Subcutaneous adipose tissue (tissue), 4 donors: ENCODE measurements around the gene FRA10AC1. TPM values are rescaled to one million over a fixed set of nuclear protein-coding genes. Genes with fewer than 3 reads are reported as not detected.

Experiments
- total RNA-seq, 4 donors: library from RNA; depleted of rRNA; stranded (reverse); fragments of >200 nt; gene quantifications; one replicate each; pipeline ENCODE4 v1.1.0, GENCODE V29; 2016
- TF ChIP-seq, protein P1 (sequence below): fragments of 450-650 bp; IDR thresholded peaks from one replicate; pipeline ENCODE4 v1.5.1; 2016; ENCODE audit warnings: low read depth, mild to moderate bottlenecking, control low read depth, antibody characterized with exemption, moderate library complexity

The FRA10AC1 gene
- total RNA-seq, 4 donors from 2014 or later = 13.1 to 30.3 (median 21.4) TPM

DNA sequence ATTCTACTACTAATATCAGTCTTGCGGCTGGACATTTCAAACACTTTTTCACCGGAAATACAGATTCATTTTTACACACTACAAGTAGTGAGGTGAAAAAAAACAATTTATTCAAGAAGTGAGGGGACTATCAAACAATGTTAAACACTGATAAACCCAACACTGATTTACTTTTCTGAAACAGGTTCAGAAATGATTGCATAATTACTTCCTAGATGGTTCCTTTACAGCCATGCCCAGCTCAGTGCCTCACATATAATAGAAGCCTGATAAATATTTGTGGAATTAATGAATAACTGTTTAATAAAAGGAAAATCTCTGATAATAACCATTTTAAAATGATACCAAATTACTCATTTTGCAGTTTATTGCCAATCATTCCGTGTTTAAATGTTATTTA, 34.6 kb downstream of the FRA10AC1 start:
- TF ChIP-seq, protein P1, sequence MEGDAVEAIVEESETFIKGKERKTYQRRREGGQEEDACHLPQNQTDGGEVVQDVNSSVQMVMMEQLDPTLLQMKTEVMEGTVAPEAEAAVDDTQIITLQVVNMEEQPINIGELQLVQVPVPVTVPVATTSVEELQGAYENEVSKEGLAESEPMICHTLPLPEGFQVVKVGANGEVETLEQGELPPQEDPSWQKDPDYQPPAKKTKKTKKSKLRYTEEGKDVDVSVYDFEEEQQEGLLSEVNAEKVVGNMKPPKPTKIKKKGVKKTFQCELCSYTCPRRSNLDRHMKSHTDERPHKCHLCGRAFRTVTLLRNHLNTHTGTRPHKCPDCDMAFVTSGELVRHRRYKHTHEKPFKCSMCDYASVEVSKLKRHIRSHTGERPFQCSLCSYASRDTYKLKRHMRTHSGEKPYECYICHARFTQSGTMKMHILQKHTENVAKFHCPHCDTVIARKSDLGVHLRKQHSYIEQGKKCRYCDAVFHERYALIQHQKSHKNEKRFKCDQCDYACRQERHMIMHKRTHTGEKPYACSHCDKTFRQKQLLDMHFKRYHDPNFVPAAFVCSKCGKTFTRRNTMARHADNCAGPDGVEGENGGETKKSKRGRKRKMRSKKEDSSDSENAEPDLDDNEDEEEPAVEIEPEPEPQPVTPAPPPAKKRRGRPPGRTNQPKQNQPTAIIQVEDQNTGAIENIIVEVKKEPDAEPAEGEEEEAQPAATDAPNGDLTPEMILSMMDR = no peak

DNA sequence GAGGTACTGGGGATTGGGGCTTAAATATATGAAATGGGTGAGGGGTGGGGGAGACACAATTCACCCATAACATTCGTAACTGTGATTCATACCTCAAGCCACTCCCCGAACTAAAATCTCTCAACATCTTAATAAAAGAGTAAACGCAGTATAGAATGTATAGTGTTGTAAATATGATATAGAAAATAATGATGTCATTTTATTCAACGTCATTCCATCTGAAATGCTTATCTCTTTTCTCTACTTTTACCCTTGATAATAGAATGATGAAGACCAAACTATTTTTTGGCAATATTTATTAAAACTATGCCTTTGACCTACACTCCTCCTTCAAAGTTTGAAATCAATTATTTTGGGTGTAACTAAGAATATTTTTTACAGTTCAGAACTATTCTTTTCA, 36.4 kb downstream of the FRA10AC1 start:
- TF ChIP-seq, protein P1 = no peak

DNA sequence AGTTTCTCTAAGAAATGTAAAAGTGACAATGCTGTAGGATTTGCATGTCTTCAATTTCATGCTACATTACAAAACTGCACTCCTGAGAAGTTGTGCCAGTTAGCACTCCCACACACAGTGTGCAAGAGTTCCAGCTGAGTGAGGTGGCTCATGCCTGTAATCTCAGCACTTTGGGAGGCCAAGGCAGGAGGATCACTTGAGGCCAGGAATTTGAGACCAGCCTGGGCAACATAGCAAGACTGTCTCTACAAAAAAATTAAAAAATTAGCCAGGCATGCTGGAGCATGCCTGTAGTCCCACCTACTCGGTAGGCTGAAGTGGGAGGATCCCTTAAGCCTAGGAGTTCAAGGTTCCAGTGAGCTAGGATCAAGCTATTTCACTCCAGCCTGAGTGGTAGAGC, 44.6 kb downstream of the FRA10AC1 start:
- TF ChIP-seq, protein P1 = no peak

DNA sequence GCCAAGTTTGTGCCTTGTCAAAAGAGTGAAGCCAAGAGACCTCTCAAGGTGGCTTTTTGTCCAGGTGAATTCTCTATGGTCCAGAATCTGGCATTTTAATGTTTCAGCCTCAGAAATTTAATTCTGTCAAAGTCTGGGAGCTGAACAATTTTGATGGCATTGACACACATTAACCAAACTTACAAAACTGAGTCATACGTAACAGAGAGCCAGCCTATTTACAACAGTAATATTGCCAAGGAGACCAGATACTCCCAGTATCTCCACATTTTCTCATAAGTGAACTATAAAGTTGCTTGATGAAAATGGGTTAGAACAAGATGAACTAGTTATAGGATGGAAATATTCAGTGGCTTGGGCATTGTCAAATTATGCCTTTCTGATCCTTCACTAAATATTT, 46.2 kb downstream of the FRA10AC1 start:
- TF ChIP-seq, protein P1 = no peak

DNA sequence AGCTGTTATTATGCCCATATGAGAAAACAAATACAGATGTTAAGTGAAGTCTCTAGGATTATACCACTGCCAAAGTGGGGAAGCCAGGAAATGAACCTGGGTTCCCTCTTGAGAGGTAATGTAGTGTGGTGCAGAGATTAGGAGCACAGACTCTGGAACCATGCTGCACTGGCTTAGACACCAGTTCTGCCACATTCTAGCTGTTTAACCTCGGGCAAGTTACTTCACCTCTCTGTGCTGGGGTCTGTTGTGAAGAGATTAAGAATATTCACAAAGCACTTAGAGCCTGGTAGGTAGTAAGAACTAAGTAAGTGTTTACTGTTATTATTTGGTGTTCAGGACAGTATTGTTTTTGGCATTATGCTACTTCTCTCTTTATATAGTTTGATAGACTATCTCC, 48.2 kb downstream of the FRA10AC1 start:
- TF ChIP-seq, protein P1 = no peak

DNA sequence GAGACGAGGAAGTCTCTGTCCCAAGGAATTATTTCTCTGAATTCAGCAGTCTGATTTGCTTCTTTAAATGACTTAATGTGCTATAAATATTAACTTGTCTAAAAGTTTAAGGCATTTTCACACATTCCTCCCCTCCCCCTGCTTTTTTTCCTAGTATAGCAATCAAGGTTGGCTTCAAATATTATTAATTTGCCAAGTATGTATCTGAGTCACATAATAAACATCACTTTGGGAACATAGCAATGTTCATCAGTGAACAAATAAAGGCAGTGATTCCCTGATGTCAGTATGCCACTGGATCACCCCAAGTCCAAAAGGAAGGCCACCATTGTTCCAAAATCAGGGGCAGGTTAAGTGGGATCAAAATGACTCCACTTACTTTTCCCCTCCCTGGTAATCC, 49.5 kb downstream of the FRA10AC1 start:
- TF ChIP-seq, protein P1 = no peak

DNA sequence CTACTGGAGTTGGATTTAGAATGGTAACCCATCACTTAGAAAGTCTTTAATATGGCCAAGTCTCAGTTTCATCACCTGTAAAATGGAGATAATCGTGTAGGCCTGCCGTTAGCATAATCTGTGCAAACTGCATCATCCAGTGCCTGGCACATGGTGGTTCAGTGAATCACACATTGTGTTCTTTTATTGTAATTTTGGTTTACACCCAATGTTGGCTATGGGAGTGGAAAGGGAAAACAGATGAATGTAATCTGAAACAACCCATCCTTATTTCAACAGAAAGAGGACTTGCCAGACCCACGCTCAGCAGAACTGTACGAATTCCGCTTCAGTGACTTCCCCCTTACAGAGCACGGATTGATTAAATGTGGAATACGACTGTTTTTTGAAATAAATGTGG, 62.6 kb downstream of the FRA10AC1 start:
- TF ChIP-seq, protein P1 = no peak
